HG03565 (cell line): ENCODE data around the gene TTLL1.

Experiments used
- ATAC-seq: cut with Tn5 transposase; IDR thresholded peaks from one replicate; pipeline ENCODE4 v1.9.1; 2021; ENCODE audit warnings: mild to moderate bottlenecking, moderate library complexity; ENCODE audit not compliant: unreplicated experiment

The TTLL1 gene

DNA sequence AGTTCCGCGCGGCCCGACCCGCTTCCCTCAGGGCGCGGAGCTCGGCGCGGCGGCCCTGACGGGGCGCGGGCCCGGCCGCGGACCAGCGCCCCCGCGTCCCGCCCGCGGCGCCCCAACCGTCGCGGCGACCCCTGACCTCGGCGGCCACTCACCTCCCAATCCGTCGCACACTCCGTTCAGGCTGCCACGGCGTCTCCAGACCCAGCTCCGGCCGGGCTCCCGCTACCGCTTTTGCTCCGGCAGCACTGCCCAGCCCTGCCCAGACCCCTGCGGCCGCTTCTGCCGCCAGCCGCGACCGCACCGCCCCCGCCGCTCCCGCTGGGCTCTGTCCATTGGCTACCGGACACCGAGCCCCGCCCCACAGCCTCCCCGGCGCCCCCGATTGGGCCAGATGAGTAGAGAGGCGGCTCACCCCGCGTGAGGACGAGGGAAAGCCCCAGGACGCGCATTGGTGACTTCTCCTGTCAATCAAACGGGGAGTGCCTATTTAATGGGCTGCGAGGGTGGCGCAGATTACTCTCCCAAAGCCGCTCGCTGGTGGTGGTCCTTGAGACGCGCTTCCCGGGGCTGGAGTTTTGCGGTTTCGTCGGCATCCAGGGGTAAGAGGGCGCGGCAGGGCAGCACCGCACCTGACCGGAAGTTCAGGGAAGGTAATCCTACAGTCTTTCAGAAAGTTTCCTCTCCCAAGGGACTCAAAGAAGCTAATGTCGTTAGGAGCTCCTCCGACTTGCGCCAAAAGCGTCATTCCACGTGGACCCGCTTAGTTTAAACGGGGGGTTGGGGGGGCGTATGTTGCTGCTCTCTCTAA, 74.1 kb downstream of the TTLL1 start, which contains the start of gene PACSIN2:
TSS of gene PACSIN2 (minus strand) at position 281 of the 808 bp plus-strand sequence. CDS start 103,069 bp downstream, outside the sequence.
- ATAC-seq: peak; percentile 85

DNA sequence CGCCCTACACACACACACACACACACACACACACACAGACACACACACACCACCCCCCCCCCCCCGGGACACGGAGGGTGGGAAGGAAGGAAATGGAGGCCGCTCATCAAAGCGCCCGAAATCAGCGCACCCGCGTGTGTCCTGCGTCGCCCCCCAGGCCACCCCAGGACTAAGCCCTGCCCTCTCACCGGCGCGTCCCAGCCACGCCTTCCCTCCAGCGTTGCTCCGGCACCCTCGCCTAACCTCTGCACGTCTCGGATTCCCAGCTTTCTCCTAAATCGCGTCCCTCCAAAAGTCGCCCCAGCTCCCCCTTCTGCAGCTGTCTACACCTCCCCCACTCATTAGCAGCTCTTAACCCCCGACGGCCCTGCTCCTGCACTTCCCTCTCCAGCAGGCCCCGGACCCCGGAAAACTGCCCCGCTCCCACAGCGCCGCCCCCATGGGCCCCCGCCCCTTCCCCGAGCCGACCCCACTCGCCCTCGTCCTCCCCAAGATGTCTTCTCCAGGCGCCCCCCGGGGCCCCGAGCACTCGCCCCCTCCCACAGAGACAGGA, 74.8 kb downstream of the TTLL1 start:
- ATAC-seq: no peak

DNA sequence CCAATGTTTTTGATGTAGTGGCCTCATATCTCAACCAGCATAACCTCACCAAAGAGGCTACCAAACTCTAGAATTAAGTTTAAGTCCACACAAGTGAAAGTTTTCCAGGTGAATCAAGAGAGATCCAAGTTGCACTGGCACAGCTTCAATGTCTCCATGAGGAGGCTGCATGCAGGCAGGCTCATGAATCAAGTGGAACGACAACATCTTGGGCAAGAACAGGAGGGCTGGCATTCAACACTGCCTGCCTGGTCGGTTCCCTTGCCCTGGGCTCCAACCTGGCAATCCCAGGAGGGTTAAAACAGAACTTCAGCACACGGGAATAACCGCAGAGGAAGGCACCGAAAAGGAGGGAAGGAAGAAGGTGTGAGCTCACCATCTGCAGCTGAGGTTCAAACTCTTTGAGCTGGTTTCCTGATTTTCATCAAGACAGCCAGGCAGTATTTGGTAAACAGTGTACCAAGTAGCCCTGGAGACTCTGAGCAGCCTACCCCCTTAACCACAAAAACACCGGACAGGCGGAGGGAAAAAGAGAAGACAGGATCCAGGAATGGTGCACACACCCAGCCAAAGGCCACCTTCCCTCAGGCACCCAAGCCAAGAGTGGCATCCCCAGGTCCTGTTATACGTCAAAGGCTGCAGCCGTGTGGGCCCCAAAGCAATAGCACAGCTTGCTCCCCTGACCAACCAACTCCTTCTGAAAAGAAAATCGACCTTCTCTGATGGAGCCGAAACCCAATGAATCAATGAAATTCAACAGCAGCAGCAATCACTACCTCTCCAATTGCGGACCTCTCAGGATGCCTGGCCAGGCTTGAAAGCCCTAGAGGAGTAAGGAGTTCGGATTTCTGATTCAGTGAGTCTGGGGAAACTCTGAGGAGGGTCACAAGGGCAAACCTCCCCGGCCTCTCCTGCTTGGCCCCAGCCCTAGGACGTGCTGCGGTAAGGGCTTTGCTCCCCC, 75.6 kb downstream of the TTLL1 start:
- ATAC-seq: no peak

DNA sequence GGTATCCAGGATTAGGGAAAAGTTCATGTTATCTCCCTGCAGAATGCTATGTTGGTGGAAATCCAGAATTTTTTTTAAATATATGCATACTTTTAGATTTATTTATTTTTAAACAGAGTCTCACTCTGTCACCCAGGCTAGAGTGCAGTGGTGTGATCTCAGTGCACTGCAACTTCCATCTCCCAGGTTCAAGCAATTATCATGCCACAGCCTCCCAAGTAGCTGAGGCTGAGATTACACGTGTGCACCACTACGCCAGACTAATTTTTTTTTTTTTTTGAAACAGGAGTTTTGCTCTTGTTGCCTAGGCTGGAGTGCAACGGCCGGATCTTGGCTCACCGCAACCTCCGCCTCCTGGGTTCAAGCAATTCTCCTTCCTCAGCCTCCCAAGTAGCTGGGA, 76.8 kb downstream of the TTLL1 start:
- ATAC-seq: no peak

DNA sequence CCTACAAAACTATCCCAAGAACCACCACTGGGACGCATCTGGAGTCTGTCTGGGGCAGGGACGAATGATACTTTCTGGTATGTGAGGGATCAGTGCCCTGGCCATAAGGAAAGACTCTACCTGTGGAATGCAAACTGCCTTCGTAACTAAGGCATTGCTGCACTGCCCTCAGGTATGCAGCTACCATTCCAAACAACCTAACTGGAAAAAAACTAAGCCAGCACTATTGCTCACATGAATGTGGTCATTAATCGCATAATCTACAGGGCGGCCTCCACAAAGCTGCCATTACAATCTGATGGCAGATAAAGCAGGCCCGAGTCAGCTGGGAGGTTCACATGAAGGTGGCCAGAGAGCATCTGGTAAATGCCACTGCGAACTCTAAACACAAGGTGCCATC, 78.1 kb downstream of the TTLL1 start:
- ATAC-seq: no peak

DNA sequence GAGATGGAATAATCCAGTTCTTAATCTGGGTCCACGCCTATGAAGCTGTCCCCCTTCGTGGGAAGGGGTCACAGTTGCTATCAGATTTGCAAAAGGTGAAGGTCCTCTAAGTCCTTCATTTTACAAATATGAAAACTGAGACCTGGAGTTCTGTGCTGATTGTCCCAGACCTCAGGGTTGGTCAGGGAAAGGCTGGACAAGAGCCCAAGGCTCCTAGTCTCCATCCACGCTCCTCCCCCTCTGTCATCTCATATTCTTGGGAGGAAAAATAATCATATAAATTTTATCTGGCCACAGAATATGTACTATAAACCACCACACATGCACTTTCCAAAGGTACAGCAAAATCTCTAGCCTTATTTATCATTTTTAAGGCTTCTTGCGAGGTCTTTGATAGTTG, 79.7 kb downstream of the TTLL1 start:
- no peak for ATAC-seq

DNA sequence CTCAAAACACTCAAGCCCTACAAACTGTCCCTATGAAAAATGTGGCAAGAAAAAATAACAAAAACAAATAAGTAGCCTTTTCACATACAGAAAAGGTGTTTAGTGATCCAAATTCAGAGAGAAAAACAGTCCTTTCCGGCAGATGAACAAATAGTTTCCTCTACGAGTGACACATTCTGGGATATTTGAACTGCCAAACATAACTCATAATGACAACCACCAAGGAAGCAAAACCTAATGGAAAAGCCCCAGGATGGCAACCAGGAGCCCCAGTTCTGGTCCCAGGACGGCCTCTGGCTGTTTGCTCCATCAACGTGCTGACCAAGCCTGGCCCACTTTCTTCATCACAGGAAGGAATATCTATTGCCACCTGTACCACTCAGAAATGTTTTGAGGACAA, 80.3 kb downstream of the TTLL1 start:
- ATAC-seq: no peak

DNA sequence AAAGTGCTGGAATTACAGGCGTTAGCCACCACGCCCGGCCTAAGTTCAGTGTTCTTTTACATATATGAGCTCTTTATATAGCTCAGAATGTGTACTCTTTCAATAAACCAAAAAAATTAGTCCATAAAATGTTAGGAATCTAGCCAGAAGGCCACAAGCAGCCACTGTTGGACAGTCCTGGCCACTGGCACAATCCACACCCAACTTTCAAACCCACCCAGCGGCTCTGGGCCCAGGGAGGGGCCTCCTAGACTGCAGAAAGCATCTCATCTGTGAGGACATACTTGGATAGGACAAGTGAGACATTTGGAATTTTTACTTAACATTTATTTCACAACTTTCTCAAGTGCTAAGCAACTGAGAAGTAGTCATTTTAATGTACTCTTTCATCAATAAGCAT, 80.7 kb downstream of the TTLL1 start:
- no peak for ATAC-seq

DNA sequence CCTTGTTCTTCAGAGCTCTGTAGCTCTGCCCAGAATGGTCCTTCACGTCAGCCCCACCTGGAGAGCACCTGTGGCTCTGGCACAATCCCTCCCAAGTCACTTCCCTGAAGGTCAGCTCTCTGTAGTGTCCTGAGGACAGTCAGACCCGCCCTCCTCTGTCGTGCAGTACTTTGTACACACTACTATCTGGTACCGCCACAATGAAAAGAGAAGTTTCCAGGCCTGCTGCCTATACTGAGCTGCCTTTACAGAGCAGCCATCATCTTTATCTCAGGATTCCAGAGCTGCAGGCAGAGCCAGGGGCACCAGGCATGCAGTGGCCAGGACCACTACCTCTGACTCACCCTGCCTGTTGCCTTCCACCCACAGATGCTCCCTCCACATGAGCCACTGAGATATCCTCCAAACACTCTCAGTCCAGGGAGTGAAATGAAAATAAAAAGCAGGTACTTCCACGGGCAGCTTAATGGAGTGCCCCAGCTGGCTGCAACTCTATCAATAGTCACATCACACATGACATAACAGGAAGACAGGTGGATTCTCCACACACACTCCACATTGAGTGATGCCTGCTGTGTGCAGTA, 81.6 kb downstream of the TTLL1 start:
- no peak for ATAC-seq

DNA sequence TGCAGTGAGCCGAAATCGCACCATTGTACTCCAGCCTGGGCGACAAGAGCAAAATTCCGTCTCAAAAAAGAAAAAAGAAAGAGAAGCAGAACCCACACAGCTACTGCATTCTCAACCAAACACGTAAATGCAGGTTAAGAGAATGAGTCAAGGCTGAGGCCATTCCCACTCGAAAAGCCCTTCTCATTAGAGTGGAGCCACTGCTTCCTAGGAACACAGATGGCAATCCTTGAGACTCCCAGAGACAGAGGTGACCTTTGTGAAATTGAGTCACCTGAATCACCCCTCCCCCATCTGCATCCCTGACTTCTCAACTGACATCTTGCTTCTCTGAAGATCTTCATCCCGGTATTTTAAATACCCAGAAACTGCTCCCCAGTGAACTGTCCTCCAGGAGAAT, 82.4 kb downstream of the TTLL1 start:
- no peak for ATAC-seq

DNA sequence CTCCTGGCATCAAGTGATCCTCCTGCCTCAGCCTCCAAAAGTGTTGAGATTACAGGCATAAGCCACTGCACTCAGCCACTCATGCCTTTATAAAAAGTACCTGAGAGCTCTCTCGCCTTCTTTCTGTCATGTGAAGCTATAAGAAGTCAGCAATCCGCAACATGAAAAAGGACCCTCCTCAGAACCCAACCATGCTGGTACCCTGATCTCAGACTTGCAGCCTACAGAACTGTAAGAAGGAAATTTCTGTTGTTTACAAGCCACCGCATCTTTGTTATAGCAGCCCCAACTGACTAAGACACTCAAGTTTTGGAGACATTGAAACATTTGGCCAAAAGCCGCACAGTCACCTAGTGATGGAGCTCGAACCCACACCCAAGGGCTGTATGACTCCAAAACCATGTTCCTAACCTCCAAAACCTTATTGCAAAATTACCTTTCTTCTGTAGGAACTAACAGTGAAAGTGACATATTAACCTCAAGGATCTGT, 83.1 kb downstream of the TTLL1 start:
- no peak for ATAC-seq

DNA sequence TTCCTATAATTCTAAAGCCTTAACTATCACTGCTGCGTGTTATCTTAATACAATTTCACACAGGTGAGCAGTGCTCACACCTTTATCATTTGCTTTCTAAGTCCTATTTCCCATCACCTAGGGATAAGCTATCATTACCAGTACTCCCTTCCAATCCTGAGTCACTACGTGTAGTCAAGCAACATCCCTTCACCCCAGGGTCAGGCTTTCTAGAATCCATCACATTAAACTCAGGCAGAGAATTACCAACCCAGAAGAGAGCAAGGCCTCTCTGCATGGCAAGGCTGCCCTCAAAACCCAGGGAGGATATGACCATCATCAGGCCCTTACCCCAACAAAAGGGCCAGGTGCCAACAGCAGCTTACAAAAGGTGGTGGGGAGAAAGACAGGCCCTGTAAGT, 84.1 kb downstream of the TTLL1 start:
- ATAC-seq: no peak

DNA sequence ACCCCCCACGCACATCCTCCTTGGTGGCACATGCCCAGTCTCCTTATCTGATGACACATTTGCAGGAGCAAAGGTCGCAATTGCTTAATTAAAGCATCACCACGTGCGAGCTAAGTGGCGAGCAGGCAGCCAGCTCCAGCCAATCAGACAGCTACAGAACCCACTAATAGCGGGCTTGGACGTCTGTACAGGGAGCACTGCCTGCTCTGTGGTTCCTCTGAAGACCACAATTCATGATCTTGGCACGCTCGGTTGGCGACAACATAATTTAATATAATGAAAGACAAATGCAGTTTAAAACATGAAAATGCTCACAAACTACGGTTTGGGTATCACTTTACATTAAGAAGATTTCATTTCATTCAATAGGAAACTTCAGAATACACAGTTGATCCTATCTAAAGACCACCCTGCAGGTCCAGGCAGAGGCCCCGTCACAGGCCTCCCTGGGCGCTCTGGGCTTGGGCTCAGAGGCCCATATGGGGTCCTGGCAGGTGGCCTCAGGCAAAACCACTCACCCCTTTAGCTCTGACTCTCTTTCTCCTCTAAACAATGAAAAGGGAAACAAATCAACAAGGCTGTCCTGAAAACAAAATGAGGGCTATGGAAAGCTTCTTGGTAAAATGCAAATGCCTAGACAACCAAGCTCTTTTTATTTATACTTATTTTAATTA, 84.7 kb downstream of the TTLL1 start:
- no peak for ATAC-seq

DNA sequence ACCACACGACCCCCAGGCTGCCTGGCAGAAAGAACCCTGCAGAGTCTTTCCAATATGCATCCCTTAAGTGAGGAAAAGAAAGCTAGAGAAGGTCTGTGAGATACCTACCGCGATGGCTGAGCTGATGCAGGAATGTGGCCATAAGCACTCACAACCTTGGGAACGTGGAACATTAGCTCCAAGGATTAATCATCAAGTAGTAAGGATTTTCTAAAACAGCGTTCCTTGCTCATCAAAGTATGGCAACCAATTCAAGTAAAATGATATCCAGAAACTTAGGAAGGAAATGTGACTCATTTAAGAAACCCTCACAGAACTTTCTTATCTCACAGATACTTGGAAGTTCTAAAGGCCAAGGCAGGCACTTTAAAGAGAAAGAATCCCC, 87.0 kb downstream of the TTLL1 start:
- ATAC-seq: no peak

DNA sequence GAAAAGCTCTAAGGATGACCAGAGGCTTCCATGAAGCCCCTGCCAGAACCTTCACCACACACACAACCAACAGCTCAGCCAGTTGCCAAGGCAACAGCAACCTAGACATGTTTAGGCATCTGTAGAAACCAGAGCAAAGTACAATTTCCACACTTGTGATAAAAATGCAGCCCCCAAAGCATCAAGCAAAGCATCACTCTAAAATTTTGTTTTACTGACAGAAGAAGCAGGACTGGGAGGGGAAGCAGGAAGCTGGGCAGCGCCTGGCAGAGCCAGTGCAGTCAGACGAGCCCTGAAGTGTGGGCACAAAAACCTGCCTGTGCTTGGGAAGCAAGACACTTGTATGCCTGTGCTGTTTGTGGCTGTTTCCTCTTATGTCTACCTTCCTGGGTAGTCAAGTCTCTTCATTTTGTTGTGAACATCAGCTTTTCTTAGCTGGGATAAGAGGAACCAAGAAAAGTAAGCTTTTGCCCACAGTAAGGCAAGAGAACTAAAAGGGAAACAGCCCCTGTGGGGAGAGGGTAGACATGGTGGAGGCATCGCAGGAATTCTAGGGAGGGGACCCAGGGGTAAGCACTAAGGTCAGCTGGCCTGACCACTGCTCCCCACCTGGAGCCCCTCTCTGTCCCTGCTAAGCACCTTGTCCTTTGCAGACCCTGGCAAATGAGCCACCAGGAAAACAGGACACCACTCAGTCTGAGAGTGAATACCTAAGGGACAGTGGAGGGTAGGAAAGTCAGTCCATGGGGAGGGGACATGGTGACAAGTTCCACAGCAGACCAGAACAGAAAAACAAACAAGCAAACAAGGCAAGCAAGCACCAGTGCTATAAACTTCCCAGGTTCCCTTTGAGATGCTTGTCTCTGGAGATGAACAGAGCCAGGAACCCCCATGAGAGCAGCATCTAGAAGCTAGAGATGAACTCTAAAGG, 87.7 kb downstream of the TTLL1 start:
- ATAC-seq: no peak

DNA sequence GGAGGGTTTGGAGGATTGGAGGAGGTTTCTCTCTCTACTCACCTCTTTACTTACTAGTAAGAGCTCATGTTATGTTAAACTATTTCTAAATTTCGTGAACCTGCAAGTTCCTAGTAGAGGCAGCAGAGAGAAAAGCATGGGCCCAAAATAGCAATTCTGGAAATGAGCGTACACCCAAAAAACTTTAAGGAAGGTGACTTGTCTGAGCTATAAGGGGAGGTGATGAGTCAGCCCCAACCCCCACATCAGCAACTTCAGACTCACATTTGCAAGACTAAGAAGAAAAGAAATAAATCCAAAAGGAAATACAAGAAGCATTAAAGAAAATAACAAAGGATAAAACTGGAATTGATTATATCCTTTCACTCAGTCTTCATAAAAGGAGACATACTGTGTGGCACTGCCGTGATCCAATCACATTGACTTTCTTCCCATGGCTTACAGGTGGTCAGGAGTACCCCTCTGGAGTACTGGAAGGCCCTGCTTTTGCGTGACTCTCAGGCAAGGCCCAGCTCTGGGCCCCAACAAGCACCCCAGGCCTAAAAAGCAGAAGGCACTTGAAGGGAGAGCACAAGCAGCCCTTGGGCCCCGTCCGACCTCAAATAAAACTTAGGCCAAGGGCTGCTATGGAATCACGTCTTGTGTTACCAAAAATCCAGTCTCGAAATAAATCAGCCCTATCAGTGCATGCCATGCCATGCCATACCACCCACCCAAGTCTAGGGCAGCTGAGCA, 88.6 kb downstream of the TTLL1 start:
- ATAC-seq: no peak

DNA sequence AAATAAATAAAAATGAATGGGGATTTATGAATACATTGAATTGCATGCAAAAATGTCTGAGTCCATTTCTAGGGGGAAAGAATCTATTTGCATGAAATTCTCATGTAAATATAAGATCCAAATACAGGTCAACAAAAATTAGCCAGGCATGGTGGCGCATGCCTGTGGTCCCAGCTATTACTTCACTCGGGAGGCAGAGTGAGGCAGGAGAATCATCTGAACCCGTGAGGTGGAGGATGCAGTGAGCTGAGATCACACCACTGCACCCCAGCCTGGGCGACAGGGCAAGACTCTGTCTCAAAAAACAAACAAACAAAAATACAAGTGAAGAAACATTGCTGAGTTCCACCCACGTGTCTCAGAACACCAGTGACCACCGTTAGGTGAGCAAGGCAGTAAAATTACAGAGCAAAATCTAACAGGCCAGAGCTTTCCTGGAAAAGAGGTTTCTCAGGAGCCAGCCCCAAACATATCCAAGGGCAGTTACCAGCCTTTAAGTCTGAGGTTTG, 91.6 kb downstream of the TTLL1 start:
- ATAC-seq: no peak

DNA sequence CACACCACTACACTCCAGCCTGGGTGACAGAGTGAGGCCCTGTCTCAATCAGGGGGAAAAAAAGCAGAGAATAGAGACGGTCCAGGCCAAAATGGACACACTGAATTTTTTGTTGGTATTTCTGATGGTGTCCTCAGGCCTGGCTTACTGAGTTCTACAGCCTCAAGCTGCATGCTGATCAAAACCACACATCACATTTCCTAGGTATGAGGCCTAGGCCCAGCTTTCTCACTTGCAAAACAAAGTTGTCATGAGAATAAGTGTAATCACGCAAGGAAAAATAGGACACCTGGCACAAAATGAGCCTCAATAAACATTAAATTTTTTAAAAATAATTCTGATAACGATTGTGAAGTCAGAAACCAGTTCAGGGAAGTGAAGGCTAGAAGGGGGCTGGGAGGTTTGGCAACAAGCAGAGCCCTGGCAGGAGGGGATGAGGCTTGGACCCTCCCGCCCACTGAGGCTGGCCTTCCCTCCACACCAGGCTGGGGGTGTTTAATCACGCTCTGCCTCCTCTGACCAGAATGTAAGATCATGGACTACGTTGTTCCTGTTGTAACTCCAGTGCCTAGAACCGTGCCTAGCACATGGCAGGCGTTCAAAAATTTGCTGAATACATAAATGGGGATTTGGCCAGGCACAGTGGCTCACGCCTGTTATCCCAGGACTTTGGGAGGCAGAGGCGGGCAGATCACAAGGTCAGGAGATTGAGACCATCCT, 92.4 kb downstream of the TTLL1 start:
- no peak for ATAC-seq
